ENCODE data around the gene GADD45G.

The GADD45G gene

DNA sequence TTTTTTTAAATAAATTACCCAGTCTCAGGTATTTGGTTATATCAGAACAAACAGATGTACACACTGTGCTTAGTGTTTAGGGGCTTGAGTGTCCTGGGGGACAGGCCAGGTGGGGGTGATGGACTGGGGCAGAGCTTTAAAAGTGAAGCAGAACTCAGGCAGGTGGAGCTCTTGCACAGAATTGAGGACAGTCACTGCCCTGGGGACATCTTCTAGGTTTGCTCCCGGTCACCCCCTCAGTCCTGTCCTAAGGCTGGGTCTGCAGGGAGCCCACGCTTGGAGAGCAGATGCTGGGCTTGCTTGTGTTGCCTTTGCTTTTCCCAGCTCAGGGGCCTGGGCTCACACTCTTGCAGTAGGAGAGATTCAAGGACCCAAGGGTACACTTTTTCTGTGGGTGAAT is 10.8 kb downstream of the GADD45G start:
- TF ChIP-seq, protein P1, sequence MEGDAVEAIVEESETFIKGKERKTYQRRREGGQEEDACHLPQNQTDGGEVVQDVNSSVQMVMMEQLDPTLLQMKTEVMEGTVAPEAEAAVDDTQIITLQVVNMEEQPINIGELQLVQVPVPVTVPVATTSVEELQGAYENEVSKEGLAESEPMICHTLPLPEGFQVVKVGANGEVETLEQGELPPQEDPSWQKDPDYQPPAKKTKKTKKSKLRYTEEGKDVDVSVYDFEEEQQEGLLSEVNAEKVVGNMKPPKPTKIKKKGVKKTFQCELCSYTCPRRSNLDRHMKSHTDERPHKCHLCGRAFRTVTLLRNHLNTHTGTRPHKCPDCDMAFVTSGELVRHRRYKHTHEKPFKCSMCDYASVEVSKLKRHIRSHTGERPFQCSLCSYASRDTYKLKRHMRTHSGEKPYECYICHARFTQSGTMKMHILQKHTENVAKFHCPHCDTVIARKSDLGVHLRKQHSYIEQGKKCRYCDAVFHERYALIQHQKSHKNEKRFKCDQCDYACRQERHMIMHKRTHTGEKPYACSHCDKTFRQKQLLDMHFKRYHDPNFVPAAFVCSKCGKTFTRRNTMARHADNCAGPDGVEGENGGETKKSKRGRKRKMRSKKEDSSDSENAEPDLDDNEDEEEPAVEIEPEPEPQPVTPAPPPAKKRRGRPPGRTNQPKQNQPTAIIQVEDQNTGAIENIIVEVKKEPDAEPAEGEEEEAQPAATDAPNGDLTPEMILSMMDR (IDR thresholded peaks at IDR 0.05; ENCODE audit: insufficient read depth, low read length, poor library complexity, severe bottlenecking) = no peak
- Histone ChIP-seq H3K36me3 (ENCODE audit: control insufficient read depth, insufficient read depth, low read length) (no peaks in the 10 kb centered on the region), H3K27me3 (replicated peaks; ENCODE audit: control insufficient read depth, insufficient read depth, low read length) (peaks cover 7% of the 10 kb centered on the region), H3K4me3 (replicated peaks; ENCODE audit: low read depth, low read length) (no peak overlapping the region)
- DNase-seq (ENCODE audit: extremely low read depth, insufficient read length) = no peak

DNA sequence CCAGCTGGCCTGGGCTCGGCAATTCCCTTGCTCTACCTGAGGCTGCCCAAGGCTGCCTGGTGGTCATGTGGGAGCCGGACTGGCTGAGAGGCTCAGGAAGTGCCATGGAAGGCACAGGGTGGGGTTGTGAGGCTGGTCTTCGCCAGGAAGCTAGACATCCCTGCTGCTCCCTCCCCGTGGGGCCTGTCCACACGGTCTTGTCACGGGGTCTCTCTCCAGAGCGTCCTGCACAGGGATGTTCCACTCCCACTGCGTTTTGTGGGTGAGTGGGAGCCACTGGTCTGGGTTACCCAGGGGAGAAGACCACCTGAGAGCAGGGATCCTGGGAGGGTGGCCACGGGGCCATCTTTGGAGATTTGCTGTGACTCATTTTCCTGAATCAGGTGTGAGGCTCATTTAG is 11.6 kb downstream of the GADD45G start:
- Histone ChIP-seq H3K4me3 (replicated peaks; ENCODE audit: low read depth, low read length) (no peak overlapping the region), H3K36me3 (ENCODE audit: control insufficient read depth, insufficient read depth, low read length) (no peaks in the 10 kb centered on the region), H3K27me3 (replicated peaks; ENCODE audit: control insufficient read depth, insufficient read depth, low read length) (peaks cover 5% of the 10 kb centered on the region)
- no peak for DNase-seq (ENCODE audit: extremely low read depth, insufficient read length)
- TF ChIP-seq, protein P1 (IDR thresholded peaks at IDR 0.05; ENCODE audit: insufficient read depth, low read length, poor library complexity, severe bottlenecking) = no peak

DNA sequence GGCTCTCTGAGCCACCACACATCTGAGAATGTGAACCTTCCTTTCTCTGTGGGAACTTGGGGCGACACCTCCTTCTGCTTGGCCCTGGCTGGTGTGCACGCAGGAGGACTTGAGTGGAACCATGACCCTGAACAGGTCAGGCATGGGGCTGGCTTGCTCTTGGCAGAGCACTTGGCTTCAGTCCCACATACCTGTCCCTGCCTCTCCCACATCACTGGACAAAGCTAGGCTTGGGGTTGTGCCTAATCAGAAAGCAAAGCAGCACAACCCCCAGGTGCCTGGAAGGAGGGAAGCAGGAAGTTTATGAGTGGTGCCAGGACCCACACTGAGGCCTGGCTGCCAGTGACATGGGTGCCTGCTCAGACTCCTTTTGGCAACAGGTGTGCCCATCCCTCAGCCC is 13.2 kb downstream of the GADD45G start:
- TF ChIP-seq, protein P1 (IDR thresholded peaks at IDR 0.05; ENCODE audit: insufficient read depth, low read length, poor library complexity, severe bottlenecking) = no peak
- no peak for DNase-seq (ENCODE audit: extremely low read depth, insufficient read length)
- Histone ChIP-seq H3K27me3 (replicated peaks; ENCODE audit: control insufficient read depth, insufficient read depth, low read length) (peaks cover 5% of the 10 kb centered on the region), H3K36me3 (ENCODE audit: control insufficient read depth, insufficient read depth, low read length) (no peaks in the 10 kb centered on the region), H3K4me3 (replicated peaks; ENCODE audit: low read depth, low read length) (no peak overlapping the region)

DNA sequence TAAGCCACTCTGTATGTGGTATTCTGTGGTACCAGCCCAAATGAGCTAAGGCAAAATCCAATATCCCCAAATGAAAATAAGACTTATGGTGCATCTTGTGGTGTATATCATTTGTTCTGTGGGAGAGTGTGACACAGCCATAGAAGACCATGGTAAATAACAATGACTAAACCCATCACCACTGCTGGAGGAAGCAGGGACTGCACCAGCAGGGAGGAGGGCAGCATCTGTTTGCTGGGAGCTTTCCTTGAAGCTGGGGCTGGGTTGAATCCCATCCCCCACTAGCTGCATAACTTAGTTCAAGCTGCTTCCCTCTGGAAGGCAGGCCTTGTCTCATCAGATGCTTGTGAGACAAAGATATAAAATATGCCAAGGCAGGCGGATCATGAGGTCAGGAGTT is 14.2 kb downstream of the GADD45G start:
- H3K36me3 ChIP-seq (ENCODE audit: control insufficient read depth, insufficient read depth, low read length) = no peaks in the 10 kb centered on the region
- no peak for DNase-seq (ENCODE audit: extremely low read depth, insufficient read length)
- TF ChIP-seq, protein P1 (IDR thresholded peaks at IDR 0.05; ENCODE audit: insufficient read depth, low read length, poor library complexity, severe bottlenecking) = no peak
- H3K4me3 ChIP-seq (replicated peaks; ENCODE audit: low read depth, low read length) = no peak overlapping the region
- H3K27me3 ChIP-seq (replicated peaks; ENCODE audit: control insufficient read depth, insufficient read depth, low read length) = peaks cover 5% of the 10 kb centered on the region

DNA sequence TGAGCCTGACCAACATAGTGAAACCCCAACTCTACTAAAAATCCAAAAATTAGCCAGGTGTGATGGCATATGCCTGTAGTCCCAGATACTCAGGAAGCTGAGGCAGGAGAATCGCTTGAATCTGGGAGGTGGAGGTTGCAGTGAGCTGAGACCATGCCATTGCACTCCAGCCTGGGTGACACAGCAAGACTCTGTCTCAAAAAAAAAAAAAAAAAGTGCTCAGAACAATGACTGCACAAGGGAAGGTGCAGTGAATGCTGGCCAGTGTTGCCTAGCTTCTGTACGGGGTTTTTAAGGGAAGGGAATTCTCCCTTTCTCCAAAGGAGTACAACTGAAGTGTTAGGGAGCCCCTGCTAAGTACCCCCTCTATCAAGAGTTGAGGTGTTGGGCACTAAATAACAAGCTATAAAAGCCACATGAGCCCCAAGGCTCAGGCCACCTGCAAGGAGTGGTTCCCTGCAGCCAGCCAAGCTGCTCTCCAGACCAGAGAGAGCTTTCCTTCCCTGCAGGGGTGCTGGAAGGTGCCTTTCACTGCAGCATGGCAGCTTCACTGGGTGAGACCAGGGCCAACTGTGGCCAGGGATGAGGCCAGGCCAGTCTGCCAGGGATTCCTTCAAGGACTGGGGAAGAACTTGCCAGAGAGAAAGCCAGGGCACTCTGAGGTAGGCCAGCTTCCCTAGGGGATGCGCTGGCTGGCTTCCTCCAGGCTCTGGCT is 14.8 kb downstream of the GADD45G start:
- TF ChIP-seq, protein P1 (IDR thresholded peaks at IDR 0.05; ENCODE audit: insufficient read depth, low read length, poor library complexity, severe bottlenecking) = no peak
- Histone ChIP-seq H3K36me3 (ENCODE audit: control insufficient read depth, insufficient read depth, low read length) (no peaks in the 10 kb centered on the region), H3K4me3 (replicated peaks; ENCODE audit: low read depth, low read length) (no peak overlapping the region), H3K27me3 (replicated peaks; ENCODE audit: control insufficient read depth, insufficient read depth, low read length) (peaks cover 5% of the 10 kb centered on the region)
- no peak for DNase-seq (ENCODE audit: extremely low read depth, insufficient read length)

DNA sequence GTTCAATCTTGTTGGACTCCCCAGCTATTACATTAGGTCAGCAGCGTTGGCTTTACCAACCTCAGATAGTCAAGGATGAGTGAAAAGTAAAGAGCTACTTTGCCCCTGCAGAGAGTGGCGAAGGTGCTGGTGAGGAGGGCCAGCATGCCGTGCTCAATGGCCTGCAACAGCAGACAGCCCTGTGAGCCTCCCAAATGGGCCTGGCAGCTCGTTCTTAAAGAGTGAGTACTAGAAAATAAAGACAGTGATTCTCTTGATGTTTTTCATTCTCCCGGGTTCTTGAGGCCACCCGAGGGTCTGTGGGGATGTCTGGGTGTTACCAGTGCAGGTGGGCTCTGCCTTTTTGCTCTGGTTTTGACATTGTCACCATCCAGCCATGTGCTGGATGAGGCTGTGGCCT is 16.2 kb downstream of the GADD45G start:
- Histone ChIP-seq H3K4me3 (replicated peaks; ENCODE audit: low read depth, low read length) (no peak overlapping the region), H3K27me3 (replicated peaks; ENCODE audit: control insufficient read depth, insufficient read depth, low read length) (peaks cover 1% of the 10 kb centered on the region), H3K36me3 (ENCODE audit: control insufficient read depth, insufficient read depth, low read length) (no peaks in the 10 kb centered on the region)
- TF ChIP-seq, protein P1 (IDR thresholded peaks at IDR 0.05; ENCODE audit: insufficient read depth, low read length, poor library complexity, severe bottlenecking) = no peak
- no peak for DNase-seq (ENCODE audit: extremely low read depth, insufficient read length)
